Upper lobe of right lung (tissue), 1 donor: ENCODE data around the gene OLFM3. TPM values are rescaled to one million over a fixed set of nuclear protein-coding genes. Genes with fewer than 3 reads are reported as not detected.

Experiments
- ATAC-seq: fragments of 200-7000 bp; cut with Tn5 transposase; one replicate; pipeline ENCODE4 v1.9.1; 2020; ENCODE audit warnings: mild to moderate bottlenecking, moderate library complexity
- DNase-seq: peaks from one replicate; pipeline ENCODE4 v3.0.0-alpha.2; 2020
- H3K27ac ChIP-seq: fragments of 200-600 bp; one replicate; pipeline ENCODE4 v1.8.0; 2022
- H3K27me3 ChIP-seq: fragments of 200-600 bp; one replicate; pipeline ENCODE4 v1.8.0; 2022; ENCODE audit warnings: mild to moderate bottlenecking
- H3K36me3 ChIP-seq: fragments of 200-600 bp; one replicate; pipeline ENCODE4 v1.8.0; 2022
- H3K4me1 ChIP-seq: fragments of 200-600 bp; one replicate; pipeline ENCODE4 v1.8.0; 2022
- H3K4me3 ChIP-seq: fragments of 200-600 bp; one replicate; pipeline ENCODE4 v1.8.0; 2022; ENCODE audit warnings: mild to moderate bottlenecking
- H3K9me3 ChIP-seq: fragments of 200-600 bp; one replicate; pipeline ENCODE4 v1.8.0; 2022
- intact Hi-C: fragments of 100-400 bp; cut with DNase I; formaldehyde crosslinking; loops from one replicate; pipeline ENCODE4 v1.11.0; 2022
- total RNA-seq: library from RNA; stranded (reverse); fragmentation: NEBNext Ultra II Directional; extraction: Animal tissue kit (Norgen Biotek cat#: 25700); gene quantifications from one replicate; pipeline ENCODE4 v1.2.1, GENCODE V29; 2021
- TF ChIP-seq, protein P1 (sequence below): fragments of 200-600 bp; IDR thresholded peaks from one replicate; pipeline ENCODE4 v1.8.0; 2022; ENCODE audit warnings: antibody characterized with exemption
- donor health status: DM: no; HTN: yes; CAD: no; lungs with severe emphysema.

The OLFM3 gene
- total RNA-seq, 1 donor from 2014 or later = not detected

DNA sequence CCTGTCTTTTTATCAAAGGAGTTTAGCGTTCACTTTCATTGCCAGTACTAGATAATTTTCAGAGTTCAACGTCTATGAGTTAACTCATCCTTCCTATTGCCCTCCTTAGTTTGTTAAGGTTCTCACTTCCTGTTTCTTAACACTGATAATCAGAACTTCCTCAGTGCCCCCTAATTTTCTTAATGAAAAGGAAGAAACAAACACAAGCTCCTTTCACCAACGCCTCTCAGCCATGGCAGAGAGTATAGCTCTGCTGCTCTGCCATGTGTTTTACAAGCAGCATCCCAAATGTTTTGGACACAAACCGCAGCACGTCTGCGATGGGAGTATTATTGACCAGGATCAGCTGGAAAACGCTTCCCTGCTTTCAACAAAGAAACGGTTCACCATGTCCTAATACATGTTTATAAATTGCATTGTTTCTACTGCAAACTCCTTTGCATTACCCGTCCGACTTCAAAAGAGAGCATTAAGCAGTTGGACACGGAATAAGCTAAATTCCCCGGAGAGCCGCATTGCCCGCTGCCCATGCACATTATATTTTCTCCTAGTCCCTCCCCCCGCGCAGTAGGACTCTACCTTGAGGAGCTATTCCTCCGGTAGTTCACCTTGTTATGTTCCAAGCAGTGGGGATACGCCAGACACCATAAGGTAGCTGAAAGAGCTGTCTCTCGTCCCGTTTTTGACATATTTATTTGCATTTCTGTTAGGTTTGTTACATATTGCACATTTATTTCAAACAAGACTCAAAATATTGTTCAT, 561 bp downstream of the OLFM3 start:
- Histone ChIP-seq H3K9me3 (no peaks in the 10 kb centered on the region), H3K27ac (no peak overlapping the region), H3K4me1 (no peaks in the 10 kb centered on the region), H3K4me3 (no peak overlapping the region), H3K36me3 (no peaks in the 10 kb centered on the region), H3K27me3 (peaks cover 4% of the 10 kb centered on the region)
- ATAC-seq = no peak
- no peak for DNase-seq
- intact Hi-C loops = no loop called here
- TF ChIP-seq, protein P1, sequence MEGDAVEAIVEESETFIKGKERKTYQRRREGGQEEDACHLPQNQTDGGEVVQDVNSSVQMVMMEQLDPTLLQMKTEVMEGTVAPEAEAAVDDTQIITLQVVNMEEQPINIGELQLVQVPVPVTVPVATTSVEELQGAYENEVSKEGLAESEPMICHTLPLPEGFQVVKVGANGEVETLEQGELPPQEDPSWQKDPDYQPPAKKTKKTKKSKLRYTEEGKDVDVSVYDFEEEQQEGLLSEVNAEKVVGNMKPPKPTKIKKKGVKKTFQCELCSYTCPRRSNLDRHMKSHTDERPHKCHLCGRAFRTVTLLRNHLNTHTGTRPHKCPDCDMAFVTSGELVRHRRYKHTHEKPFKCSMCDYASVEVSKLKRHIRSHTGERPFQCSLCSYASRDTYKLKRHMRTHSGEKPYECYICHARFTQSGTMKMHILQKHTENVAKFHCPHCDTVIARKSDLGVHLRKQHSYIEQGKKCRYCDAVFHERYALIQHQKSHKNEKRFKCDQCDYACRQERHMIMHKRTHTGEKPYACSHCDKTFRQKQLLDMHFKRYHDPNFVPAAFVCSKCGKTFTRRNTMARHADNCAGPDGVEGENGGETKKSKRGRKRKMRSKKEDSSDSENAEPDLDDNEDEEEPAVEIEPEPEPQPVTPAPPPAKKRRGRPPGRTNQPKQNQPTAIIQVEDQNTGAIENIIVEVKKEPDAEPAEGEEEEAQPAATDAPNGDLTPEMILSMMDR = no peak

DNA sequence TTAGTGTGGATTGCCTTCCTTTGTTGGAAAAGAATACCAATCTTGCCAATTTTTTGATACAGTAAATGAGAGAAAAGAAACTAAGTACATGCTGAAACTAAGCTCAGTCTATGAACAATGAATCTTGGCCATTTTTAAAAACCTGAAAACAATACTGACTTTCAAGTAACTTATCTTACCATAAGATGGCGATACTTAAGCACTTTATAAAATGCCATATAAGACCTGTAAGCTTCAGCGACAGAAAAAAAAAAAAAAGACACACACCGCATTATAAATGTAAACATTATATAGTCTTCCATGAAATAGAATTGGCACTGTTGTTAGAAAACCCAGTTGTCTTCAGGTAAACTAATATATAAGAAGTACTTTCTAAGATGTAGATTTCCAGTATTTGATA, 3.0 kb downstream of the OLFM3 start:
- Histone ChIP-seq H3K27me3 (peaks cover 4% of the 10 kb centered on the region), H3K36me3 (no peaks in the 10 kb centered on the region), H3K4me3 (no peak overlapping the region), H3K9me3 (no peaks in the 10 kb centered on the region), H3K4me1 (no peaks in the 10 kb centered on the region), H3K27ac (no peak overlapping the region)
- ATAC-seq (no peak), DNase-seq (no peak)
- intact Hi-C loops = no loop called here
- TF ChIP-seq, protein P1 = no peak

DNA sequence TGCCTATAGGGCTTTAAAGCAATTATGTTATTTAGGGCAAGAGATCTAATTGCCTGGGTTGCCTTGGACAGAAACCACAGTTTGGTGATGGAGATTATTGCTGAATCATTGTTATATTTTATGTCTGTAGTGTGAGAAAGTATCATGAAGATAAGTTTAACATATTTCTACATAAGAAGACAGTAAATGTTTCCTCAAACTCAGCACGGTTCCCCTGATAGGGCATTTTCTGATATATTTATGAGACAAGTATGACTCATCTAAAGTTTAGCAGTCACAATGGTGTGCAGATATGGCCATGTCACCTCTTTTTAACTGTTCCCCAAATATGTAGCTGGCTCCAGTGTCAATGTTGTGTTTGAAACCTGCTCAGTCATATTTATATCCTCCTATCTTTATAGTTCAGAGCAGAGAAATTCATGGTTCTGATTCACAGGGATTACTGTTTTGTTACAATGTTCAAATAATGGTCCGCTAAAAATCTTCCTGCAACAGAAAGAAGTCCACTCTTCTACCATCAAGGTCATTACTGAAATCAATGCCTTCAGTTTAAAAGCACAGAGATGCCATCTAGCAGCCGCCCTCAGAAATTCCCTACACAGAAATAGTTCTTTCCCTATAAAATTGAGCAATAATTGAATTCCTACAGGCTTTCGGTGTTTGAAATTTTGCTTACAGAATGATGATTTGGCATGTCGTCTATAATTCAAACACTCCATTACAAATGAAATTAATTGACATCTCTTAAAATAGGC, 3.7 kb downstream of the OLFM3 start:
- H3K27me3 ChIP-seq = peaks cover 4% of the 10 kb centered on the region
- H3K9me3 ChIP-seq = no peaks in the 10 kb centered on the region
- TF ChIP-seq, protein P1 = no peak
- ATAC-seq (no peak), DNase-seq (no peak)
- no peaks in the 10 kb centered on the region for H3K4me1 ChIP-seq
- H3K27ac ChIP-seq = no peak overlapping the region
- no peaks in the 10 kb centered on the region for H3K36me3 ChIP-seq
- H3K4me3 ChIP-seq = no peak overlapping the region
- intact Hi-C loops = no loop called here

DNA sequence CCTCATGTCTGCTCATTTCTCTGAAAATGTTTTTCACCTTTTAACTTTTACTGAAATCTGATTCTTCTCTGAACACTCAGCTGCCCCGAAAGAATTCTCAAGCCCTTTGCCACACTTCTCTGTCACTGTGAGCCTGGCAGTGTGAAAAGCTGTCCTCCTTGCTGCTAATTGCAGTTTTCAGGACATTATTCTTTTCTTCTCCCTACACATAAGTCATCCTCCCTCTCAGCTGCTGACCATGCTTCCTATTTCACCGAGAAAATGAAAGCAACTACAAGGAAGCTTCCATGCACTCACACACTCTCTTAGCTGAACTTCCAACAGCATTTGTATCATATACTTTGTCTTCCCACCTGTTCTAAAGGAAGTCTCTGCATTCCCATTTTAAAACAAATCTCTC, 15.8 kb downstream of the OLFM3 start:
- Histone ChIP-seq H3K36me3 (no peaks in the 10 kb centered on the region), H3K4me1 (no peaks in the 10 kb centered on the region), H3K4me3 (no peak overlapping the region), H3K27ac (no peak overlapping the region), H3K27me3 (no peaks in the 10 kb centered on the region), H3K9me3 (no peaks in the 10 kb centered on the region)
- ATAC-seq (no peak), DNase-seq (no peak)
- intact Hi-C loops = no loop called here
- TF ChIP-seq, protein P1 = no peak

DNA sequence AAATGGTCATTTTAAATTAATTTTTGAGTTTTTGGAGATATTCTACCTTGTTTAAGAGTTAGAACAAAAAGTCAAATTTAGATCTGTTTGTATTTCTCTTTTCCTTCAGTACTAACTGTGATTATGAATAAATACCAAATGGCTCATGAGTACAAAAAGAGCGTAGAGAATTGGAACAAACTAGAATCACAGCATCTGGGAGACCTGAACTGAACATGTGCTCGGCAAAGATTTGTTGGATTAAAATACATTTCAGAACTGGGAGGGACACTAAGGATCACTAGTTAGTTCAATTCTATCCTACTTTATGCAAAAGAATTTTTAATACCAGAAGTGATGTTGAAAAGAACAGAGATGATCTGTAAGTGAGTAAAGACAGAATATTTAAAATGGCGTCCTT, 19.5 kb downstream of the OLFM3 start:
- H3K27ac ChIP-seq = no peak overlapping the region
- TF ChIP-seq, protein P1 = no peak
- ATAC-seq (no peak), DNase-seq (no peak)
- intact Hi-C loops = no loop called here
- H3K27me3 ChIP-seq = no peaks in the 10 kb centered on the region
- no peaks in the 10 kb centered on the region for H3K4me1 ChIP-seq
- no peaks in the 10 kb centered on the region for H3K36me3 ChIP-seq
- no peaks in the 10 kb centered on the region for H3K9me3 ChIP-seq
- H3K4me3 ChIP-seq = no peak overlapping the region
